GM03348 (cell line): ENCODE data around the gene UBXN2A.

Source experiments
- DNase-seq: peaks from one replicate; pipeline ENCODE4 v3.0.0; 2012; ENCODE audit warnings: low spot score

Gene UBXN2A

GRCh38 chr2:24045511-24046508 lies 105.5 kb downstream of the UBXN2A start:
- no peak for DNase-seq

- DNase-seq, result peak; percentile 27
These were observed 106.3 kb downstream of the UBXN2A start for GRCh38 chr2:24046599-24046929.

DNA sequence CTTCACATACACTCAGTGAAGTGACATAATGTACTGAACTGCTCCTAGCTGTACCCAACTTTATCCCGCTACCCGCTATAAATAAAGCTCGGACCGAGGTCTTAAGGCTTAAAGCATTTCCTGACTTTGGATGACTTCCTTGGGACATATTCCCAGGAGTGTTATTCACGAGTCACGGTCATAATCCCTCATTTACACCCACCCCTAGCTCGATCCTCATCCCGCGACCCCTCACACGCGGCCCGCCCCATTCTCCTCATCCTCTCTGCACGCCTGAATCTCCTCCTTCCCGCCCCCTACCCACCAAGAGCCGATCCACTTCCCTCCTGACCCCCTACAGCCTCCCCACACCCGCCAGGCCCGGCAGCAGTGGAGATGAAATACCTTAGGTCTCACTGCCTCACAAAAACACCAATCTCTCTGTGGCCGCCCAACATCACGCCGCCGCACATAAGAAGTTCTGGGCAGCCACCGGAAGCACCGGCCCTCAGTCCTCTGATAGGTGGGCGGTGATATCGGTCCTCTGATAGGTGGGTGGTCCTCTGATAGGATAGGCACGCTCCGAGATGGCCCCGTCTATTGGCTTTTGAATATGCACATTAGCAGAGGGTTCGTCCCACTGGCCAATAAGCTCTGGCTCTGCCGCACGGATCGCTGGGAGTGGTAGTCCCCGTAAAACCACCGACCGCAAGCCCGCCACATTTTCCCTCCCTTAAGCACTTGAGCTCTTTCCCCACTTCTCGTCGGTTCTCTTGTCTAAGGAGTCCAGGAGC lies 106.9 kb downstream of the UBXN2A start, which contains the start of gene WDCP:
Gene WDCP, minus strand, starts transcription at position 462 of the 773 bp plus-strand sequence. CDS start 7,897 bp downstream, outside the sequence.
- DNase-seq, result peak; percentile 97

DNA sequence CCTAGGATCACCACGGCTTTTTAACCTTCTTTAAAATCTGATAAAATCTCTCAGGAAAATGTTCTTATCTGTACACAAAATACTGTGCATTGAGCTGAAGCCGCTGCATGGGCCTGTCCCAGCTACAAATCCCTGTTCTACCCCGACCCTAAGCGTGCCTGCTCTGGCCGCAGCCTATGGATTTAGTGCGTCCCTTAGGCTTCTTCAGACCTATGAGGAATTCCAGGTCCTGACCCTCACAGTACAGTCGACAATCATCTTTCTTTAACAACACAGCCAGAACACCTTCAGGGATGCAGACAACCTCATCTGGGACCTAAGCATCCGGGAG lies 107.4 kb downstream of the UBXN2A start:
- DNase-seq, result no peak

DNA sequence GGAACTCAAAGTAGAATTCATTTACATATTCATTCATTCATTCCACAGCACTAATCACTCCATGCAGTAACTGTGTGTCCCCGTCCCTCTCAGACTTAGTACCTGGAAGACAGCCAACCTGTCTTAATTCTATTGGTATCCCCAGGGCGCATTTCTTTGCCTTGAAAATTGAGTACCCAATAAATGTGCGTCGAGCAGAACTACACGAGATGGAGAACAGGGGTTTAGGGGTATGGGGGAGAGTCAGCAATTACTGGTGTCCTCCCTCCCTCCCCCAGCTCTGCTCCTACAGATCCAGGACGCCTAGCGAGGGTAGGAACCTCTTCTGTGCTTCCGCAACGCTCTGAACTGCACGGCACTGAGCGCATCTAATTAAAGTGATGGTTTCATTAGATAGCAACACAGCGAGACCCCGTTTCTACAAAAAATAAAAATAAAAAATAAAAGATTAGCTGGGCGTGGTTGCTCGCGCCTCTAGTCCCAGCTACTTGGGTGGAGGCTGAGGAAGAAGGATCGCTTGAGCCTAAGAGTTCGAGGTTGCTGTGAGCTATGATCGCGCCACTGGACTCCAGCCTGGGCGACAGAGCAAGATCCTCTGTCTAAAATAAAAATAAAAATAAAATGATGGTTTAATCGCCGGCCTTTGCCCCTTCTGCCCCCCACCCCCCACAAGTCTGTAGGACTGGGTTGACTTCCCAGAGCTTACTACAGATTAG lies 108.7 kb downstream of the UBXN2A start:
- no peak for DNase-seq

GRCh38 chr2:24049485-24050021 lies 109.3 kb downstream of the UBXN2A start, which contains the start of gene FKBP1B:
Gene FKBP1B, plus strand, starts transcription at chr2:24049741. Its CDS starts 109 bp downstream, at chr2:24049850.
- peak; percentile 84 for DNase-seq

DNA sequence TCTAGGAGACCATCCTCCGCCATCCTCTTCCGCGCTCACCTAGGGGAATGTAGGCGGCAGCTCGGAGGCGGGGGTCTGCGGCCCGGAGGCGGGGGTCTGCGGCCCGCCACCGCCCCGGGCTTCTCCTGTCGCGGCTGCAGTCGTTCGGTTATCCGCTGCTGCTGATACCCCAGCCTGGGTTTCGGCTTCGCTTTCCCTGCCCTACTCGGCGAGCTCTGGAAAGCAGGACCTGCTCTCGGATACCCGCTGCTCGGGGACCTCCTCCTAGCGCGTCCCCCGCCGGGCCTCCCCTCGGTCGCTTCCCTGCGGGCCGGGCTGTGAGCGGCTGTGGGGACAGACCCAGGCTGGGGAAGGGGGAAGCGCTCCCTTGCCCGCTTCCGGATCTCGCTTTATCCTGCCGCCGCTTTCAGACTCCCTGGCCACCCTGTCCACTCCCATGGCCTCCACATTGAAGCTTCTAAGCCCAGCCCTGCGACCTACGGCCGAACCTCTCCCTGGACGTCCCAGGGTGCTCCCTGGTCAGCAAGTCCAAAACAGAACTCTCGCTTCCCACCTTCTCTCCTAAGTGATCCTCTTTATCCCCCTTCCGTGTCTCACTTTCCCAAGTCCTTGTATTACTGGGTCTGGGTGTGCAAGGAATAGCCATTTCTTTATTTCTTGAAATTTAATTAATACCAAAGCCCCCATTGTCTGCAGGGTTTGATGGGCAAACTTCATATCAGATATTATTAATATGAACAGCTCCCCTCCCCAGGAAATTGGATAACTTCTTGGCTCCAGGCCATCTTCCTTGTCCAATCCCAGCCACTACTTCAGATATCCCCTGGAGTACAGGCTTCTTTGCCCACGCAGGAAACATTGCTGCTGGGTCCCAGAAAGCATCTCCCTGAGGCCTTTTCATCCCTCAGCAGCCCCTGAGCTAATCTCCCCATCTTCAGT lies 110.0 kb downstream of the UBXN2A start:
- peak; percentile 41 for DNase-seq

GRCh38 chr2:24051833-24052232 lies 111.6 kb downstream of the UBXN2A start:
- no peak for DNase-seq

DNA sequence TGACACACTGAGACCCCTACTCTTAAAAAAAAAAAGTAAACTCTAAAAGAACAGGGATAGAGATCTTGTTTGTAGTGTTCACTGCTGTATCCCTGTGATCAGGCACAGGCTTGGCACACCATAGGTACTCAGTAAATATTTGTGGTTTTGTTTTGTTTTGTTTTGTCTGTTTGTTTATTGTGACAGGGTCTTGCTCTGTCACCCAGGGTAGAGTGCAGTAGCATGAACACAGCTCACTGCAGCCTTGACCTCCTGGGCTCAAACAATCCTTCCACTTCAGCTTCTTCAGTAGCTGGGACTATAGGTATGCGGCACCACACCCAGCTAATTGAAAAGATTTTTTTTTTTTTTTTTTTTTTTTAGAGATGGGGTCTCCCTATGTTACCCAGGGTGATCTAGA lies 112.7 kb downstream of the UBXN2A start:
- DNase-seq, result no peak
